Measurements from ENCODE around the gene LLCFC1. TPM values are rescaled to one million over a fixed set of nuclear protein-coding genes. Genes with fewer than 3 reads are reported as not detected.

Gene LLCFC1
- total and polyA plus RNA-seq, 2 experiments from 2014 or later: not detected

GRCh38 chr7:142915315-142915714 lies 24.0 kb upstream of the LLCFC1 start:
- no peak overlapping the region for H3K4me3 Mint-ChIP-seq
- Histone ChIP-seq H3K9me2 (ENCODE audit: insufficient read depth) (peaks cover 6% of the 10 kb centered on the region), H4K20me1 (replicated peaks; ENCODE audit: insufficient read depth) (no peaks in the 10 kb centered on the region), H3K4me1 (ENCODE audit: insufficient read depth) (no peaks in the 10 kb centered on the region), H3K4me3 (no peak overlapping the region), H2AFZ (no peak overlapping the region), H3K4me2 (no peak overlapping the region), H3F3A (replicated peaks; ENCODE audit: low read depth) (no peaks in the 10 kb centered on the region), H3K79me2 (replicated peaks; ENCODE audit: insufficient read depth) (no peaks in the 10 kb centered on the region), H3K27me3 (ENCODE audit: insufficient read depth) (no peaks in the 10 kb centered on the region), H3K36me3 (ENCODE audit: insufficient read depth) (no peaks in the 10 kb centered on the region), H3K27ac (ENCODE audit: low read depth) (no peak overlapping the region)
- peaks cover 6% of the 10 kb centered on the region for H3K27me3 Mint-ChIP-seq (ENCODE audit: insufficient read depth, low read depth, poor library complexity)
- H3K9me3 Mint-ChIP-seq: no peaks in the 10 kb centered on the region; the same call in 2 of the 3 replicates
- H3K27ac Mint-ChIP-seq: no peak overlapping the region
- no peak for DNase-seq (ENCODE audit: low spot score)
- TF ChIP-seq REST (IDR thresholded peaks at IDR 0.05; ENCODE audit: unreplicated experiment) (no peak), ZNF462 (CRISPR knock-in tag; IDR thresholded peaks at IDR 0.05) (no peak), EZH2phosphoT487 (IDR thresholded peaks at IDR 0.05; ENCODE audit: unreplicated experiment) (no peak), ZNF331 (CRISPR knock-in tag; IDR thresholded peaks at IDR 0.05; ENCODE audit: low read depth) (no peak), CTCF (conservative IDR thresholded peaks at IDR 0.05; ENCODE audit: low read depth in 2 of 2) (peak in 1 of 2 experiments; percentile 35; a peak in 2 of 4 replicates), NANOG (IDR thresholded peaks at IDR 0.05; ENCODE audit: borderline replicate concordance) (no peak), ZNF114 (CRISPR knock-in tag; IDR thresholded peaks at IDR 0.05) (no peak), STAT1 (IDR thresholded peaks at IDR 0.05; ENCODE audit: unreplicated experiment) (no peak)
- peaks cover 2% of the 10 kb centered on the region; the same call in 1 of the 3 replicates for H3K4me1 Mint-ChIP-seq
- peak; percentile 44; the same call in 1 of the 3 replicates for ATAC-seq
- H3K36me3 Mint-ChIP-seq (ENCODE audit: low read depth): no peaks in the 10 kb centered on the region

Data from GM23338 (cell line).